Effector memory CD4-positive, alpha-beta T cell (primary cell): ENCODE results near the gene EHHADH.

Experiments
- DNase-seq, 3 donors: peaks; one replicate each; pipeline ENCODE4 v3.0.0-alpha.2; 2020
- H3K27ac ChIP-seq: 2 replicates; pipeline ENCODE4 v1.7.0; 2013; ENCODE audit warnings: mild to moderate bottlenecking, low read length, moderate library complexity; ENCODE audit not compliant: insufficient read depth, poor library complexity, severe bottlenecking
- H3K27me3 ChIP-seq: replicated peaks from 2 replicates; pipeline ENCODE4 v1.7.0; 2013; ENCODE audit warnings: mild to moderate bottlenecking, low read length; ENCODE audit not compliant: insufficient read depth, control insufficient read depth, poor library complexity, severe bottlenecking
- H3K36me3 ChIP-seq: 2 replicates; pipeline ENCODE4 v1.7.0; 2013; ENCODE audit warnings: mild to moderate bottlenecking, low read length, moderate library complexity; ENCODE audit not compliant: control insufficient read depth, insufficient read depth
- H3K4me1 ChIP-seq: 2 replicates; pipeline ENCODE4 v1.7.0; 2013; ENCODE audit warnings: low read length, mild to moderate bottlenecking; ENCODE audit not compliant: control insufficient read depth, insufficient read depth, poor library complexity, severe bottlenecking
- H3K4me3 ChIP-seq: 2 replicates; pipeline ENCODE4 v1.7.0; 2013; ENCODE audit warnings: low read length, low read depth, mild to moderate bottlenecking; ENCODE audit not compliant: insufficient read depth, poor library complexity, severe bottlenecking
- H3K9me3 ChIP-seq: 2 replicates; pipeline ENCODE4 v1.7.0; 2013; ENCODE audit warnings: mild to moderate bottlenecking, low read length, moderate library complexity; ENCODE audit not compliant: control insufficient read depth

EHHADH gene

GRCh38 chr3:185200639-185201038, 53.2 kb downstream of the EHHADH start:
- Histone ChIP-seq H3K4me1 (no peaks in the 10 kb centered on the region), H3K36me3 (no peaks in the 10 kb centered on the region), H3K27ac (no peak overlapping the region), H3K27me3 (no peaks in the 10 kb centered on the region), H3K4me3 (no peak overlapping the region), H3K9me3 (no peaks in the 10 kb centered on the region)
- DNase-seq, result no peak

- Histone ChIP-seq H3K4me3 (no peak overlapping the region), H3K27ac (no peak overlapping the region), H3K36me3 (no peaks in the 10 kb centered on the region), H3K9me3 (no peaks in the 10 kb centered on the region), H3K4me1 (no peaks in the 10 kb centered on the region), H3K27me3 (no peaks in the 10 kb centered on the region)
- DNase-seq, result no peak
Observed at GRCh38 chr3:185199671-185200070, 54.2 kb downstream of the EHHADH start.

GRCh38 chr3:185199206-185199605, 54.6 kb downstream of the EHHADH start:
- no peak overlapping the region for H3K4me3 ChIP-seq
- H3K36me3 ChIP-seq, result no peaks in the 10 kb centered on the region
- no peaks in the 10 kb centered on the region for H3K4me1 ChIP-seq
- no peak overlapping the region for H3K27ac ChIP-seq
- no peaks in the 10 kb centered on the region for H3K27me3 ChIP-seq
- DNase-seq, result no peak
- no peaks in the 10 kb centered on the region for H3K9me3 ChIP-seq

- Histone ChIP-seq H3K27ac (no peak overlapping the region), H3K4me1 (no peaks in the 10 kb centered on the region), H3K9me3 (no peaks in the 10 kb centered on the region), H3K27me3 (no peaks in the 10 kb centered on the region), H3K4me3 (no peak overlapping the region), H3K36me3 (no peaks in the 10 kb centered on the region)
- DNase-seq, result no peak
Observed at GRCh38 chr3:185197068-185197467, 56.8 kb downstream of the EHHADH start.

GRCh38 chr3:185195652-185196051, 58.2 kb downstream of the EHHADH start:
- DNase-seq, result no peak
- no peaks in the 10 kb centered on the region for H3K36me3 ChIP-seq

GRCh38 chr3:185188816-185189215, 65.0 kb downstream of the EHHADH start:
- H3K27ac ChIP-seq, result no peak overlapping the region
- no peak for DNase-seq
- H3K9me3 ChIP-seq, result no peaks in the 10 kb centered on the region
- H3K4me1 ChIP-seq, result no peaks in the 10 kb centered on the region
- H3K4me3 ChIP-seq, result no peak overlapping the region
- no peaks in the 10 kb centered on the region for H3K27me3 ChIP-seq
- no peaks in the 10 kb centered on the region for H3K36me3 ChIP-seq

More at GRCh38 chr3:185195652-185196051, 58.2 kb downstream of the EHHADH start:
- Histone ChIP-seq H3K4me3 (no peak overlapping the region), H3K27ac (no peak overlapping the region), H3K4me1 (no peaks in the 10 kb centered on the region), H3K9me3 (no peaks in the 10 kb centered on the region), H3K27me3 (no peaks in the 10 kb centered on the region)

- H3K27me3 ChIP-seq, result peaks cover 2% of the 10 kb centered on the region
- no peaks in the 10 kb centered on the region for H3K36me3 ChIP-seq
- no peaks in the 10 kb centered on the region for H3K4me1 ChIP-seq
- no peak overlapping the region for H3K27ac ChIP-seq
- H3K9me3 ChIP-seq, result no peaks in the 10 kb centered on the region
- no peak for DNase-seq
- no peak overlapping the region for H3K4me3 ChIP-seq
Observed at GRCh38 chr3:185187391-185187790, 66.5 kb downstream of the EHHADH start.

GRCh38 chr3:185176750-185177359, 77.0 kb downstream of the EHHADH start:
- no peak for DNase-seq
- H3K36me3 ChIP-seq, result no peaks in the 10 kb centered on the region
- no peak overlapping the region for H3K27ac ChIP-seq
- H3K9me3 ChIP-seq, result no peaks in the 10 kb centered on the region
- no peaks in the 10 kb centered on the region for H3K27me3 ChIP-seq
- no peaks in the 10 kb centered on the region for H3K4me1 ChIP-seq
- no peak overlapping the region for H3K4me3 ChIP-seq

- H3K4me1 ChIP-seq, result no peaks in the 10 kb centered on the region
- no peak overlapping the region for H3K27ac ChIP-seq
- H3K9me3 ChIP-seq, result no peaks in the 10 kb centered on the region
- H3K4me3 ChIP-seq, result no peak overlapping the region
- H3K27me3 ChIP-seq, result no peaks in the 10 kb centered on the region
- no peaks in the 10 kb centered on the region for H3K36me3 ChIP-seq
- DNase-seq, result no peak
Observed at GRCh38 chr3:185175370-185175987, 78.4 kb downstream of the EHHADH start.

GRCh38 chr3:185172086-185173049, 81.5 kb downstream of the EHHADH start:
- no peaks in the 10 kb centered on the region for H3K9me3 ChIP-seq
- H3K27ac ChIP-seq, result no peak overlapping the region
- DNase-seq, result no peak
- H3K4me1 ChIP-seq, result no peaks in the 10 kb centered on the region
- no peaks in the 10 kb centered on the region for H3K27me3 ChIP-seq
- H3K36me3 ChIP-seq, result no peaks in the 10 kb centered on the region
- H3K4me3 ChIP-seq, result no peak overlapping the region
